AG04449 (cell line): Measurements from ENCODE around the gene RTRAF.
A peak's percentile ranks its signal among the peaks of the same experiment; 100 is the strongest.

Experiments
- CTCF ChIA-PET: fragments of 350-600 bp; formaldehyde crosslinking; extraction: SDS; loops from one replicate; lab custom pipeline; 2021; ENCODE audit warnings: antibody characterized with exemption; lab: Yijun Ruan, JAX
- POLR2A ChIA-PET: fragments of 400-600, 350-600 bp; formaldehyde crosslinking; extraction: SDS; loops from one replicate; lab custom pipeline; 2020; ENCODE audit warnings: antibody characterized with exemption, inconsistent platforms; lab: Yijun Ruan, JAX
- DNase-seq: peaks from one replicate; pipeline ENCODE4 v3.0.0-alpha.2; 2010; ENCODE audit warnings: low read depth, low spot score
- H3K4me3 ChIP-seq: 2 replicates; pipeline ENCODE4 v1.5.1; 2011; ENCODE audit warnings: low read depth, mild to moderate bottlenecking, control low read depth, low read length
- CTCF ChIP-seq: IDR thresholded peaks from one replicate; pipeline ENCODE4 v1.5.1; 2011; ENCODE audit warnings: mild to moderate bottlenecking, moderate library complexity, low read length, control low read depth, inconsistent platforms; ENCODE audit not compliant: insufficient read depth; ENCODE audit errors: missing control alignments

Gene RTRAF

DNA sequence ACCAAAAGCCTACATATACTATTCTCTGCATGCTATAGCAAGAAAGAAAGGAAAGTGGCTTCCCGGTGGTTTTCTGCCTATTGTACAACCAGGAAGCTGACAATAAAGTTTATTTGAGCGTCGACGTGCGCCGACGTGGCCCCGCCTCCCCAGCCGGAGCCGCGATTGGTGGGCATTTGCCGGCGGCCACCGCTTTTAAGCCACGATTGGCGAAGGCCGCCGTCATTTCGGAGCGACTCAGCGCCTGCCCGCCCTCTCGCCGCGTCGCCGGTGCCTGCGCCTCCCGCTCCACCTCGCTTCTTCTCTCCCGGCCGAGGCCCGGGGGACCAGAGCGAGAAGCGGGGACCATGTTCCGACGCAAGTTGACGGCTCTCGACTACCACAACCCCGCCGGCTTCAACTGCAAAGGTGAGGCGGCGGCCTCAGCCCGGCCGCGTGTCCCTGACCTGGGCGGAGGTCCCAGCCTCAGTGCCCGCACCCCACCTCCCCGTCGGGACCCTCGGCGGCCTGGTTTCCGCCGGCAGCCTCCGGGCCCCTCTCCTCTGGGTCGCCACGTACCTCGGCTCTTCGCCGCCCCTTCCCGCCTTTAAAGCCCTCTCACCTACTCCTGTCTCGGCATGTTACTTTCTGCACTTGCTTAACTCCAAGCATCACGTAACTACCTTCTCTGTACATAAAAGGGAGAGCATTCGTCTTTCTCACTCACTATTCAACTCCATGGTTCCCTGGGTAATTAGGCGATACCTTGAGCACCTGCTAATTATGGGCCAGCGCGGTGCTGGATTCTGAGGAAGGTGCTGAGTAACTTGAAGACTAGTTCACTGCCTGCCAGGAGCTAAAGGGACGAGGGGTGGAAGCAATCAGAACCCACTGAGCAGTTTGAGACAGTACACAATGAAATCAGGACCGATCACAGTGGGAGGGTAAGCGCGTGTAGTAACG, at the start of gene RTRAF:
Gene RTRAF, plus strand, starts transcription at position 254 of the 942 bp plus-strand sequence. Its CDS starts 94 bp downstream, at position 348.
- H3K4me3 ChIP-seq: peak within 1 kb of the TSS; percentile 86
- DNase-seq: peak; percentile 45
- ChIA-PET POLR2A (interaction anchor here (0.6 to 1.0 kb wide), 2 partner anchors 43 to 80 kb away, joined by 3 to 4 read pairs; partner anchors contain the start of gene NID2), CTCF (interaction anchor here (6.8 to 9.7 kb wide), 2 partner anchors 11 to 144 kb away, joined by 97 to 182 read pairs; no protein-coding TSS in a partner anchor)
- no peak for TF ChIP-seq CTCF

- ChIA-PET POLR2A (no interaction called here), CTCF (no interaction called here)
- H3K4me3 ChIP-seq: no peak overlapping the region
- TF ChIP-seq CTCF: no peak
- no peak for DNase-seq
Observed at GRCh38 chr14:51939755-51940301, 49.5 kb upstream of the RTRAF start.

DNA sequence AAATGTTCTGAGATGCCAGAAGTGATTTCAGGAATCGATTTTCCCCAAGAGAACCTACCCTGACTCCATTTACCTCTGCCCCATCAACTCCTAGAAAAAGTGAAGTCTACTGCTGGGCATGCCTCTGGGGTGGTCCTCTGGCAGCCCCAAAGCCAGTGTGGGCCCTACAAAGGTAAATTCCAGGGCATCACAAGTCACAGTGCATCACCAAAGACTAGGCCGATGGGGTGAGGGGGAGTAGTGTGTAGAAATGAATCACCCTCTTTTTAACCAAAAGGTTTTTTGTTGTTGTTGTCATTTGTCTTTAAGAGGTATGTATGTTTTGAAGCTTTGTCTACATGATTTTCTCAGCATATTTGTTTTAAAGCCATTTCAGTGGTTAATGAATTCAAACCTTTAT, 46.4 kb upstream of the RTRAF start:
- TF ChIP-seq CTCF: no peak
- CTCF ChIA-PET: no interaction called here
- H3K4me3 ChIP-seq: no peak overlapping the region
- POLR2A ChIA-PET: no interaction called here
- DNase-seq: no peak

DNA sequence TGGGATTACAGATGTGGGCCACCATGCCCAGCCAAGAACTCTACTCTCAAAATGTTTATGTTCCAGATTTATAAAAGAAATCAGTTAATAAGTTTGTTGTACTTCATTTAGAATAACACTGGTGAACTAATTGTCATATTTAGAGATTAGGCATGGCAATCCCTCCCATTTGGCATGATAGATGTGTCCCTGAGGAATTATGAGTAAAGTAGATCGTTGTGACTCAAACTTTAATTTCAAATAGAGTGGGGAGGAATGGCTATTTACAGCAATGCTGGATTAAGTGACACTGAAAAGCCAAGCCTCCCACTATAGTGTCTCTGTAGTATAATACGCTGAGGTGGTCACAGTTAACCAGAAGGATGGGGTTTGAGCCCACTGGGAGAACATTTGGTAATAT, 39.3 kb upstream of the RTRAF start:
- no peak for TF ChIP-seq CTCF
- H3K4me3 ChIP-seq: no peak overlapping the region
- POLR2A ChIA-PET: no interaction called here
- CTCF ChIA-PET: no interaction called here
- DNase-seq: no peak

- H3K4me3 ChIP-seq: no peak overlapping the region
- no peak for TF ChIP-seq CTCF
- POLR2A ChIA-PET: no interaction called here
- CTCF ChIA-PET: interaction anchor here (0.8 to 4.7 kb wide), 3 partner anchors 11 to 44 kb away, joined by 3 to 35 read pairs (median 3); no protein-coding TSS in a partner anchor
- DNase-seq: no peak
Observed at GRCh38 chr14:51951656-51952055, 37.7 kb upstream of the RTRAF start.

DNA sequence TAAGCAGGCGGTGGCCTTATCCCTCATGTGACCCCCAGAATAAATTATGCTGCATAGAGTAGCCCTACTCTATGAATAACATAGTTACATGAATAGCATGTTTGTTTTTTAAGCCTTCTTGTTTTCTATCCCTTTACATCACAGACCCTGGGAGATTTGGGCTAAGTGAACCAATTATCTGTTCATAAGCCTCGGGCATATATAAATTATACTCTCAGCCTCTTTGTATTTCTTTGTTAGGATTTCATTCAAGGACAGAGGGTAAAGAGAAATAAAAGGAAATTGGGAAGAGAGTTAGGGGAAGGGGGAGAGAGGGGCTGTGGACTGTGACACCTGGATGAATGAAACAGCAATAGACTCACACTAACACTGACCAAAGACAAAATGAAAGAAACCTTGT, 35.3 kb upstream of the RTRAF start:
- ChIA-PET POLR2A (no interaction called here), CTCF (interaction anchor here (4.7 kb wide), 1 partner anchor 25 kb away, joined by 35 read pairs; no protein-coding TSS in a partner anchor)
- TF ChIP-seq CTCF: no peak
- H3K4me3 ChIP-seq: no peak overlapping the region
- DNase-seq: no peak
